ENCODE results near the gene FAF1. TPM values are rescaled to one million over a fixed set of nuclear protein-coding genes. Genes with fewer than 3 reads are reported as not detected.

The FAF1 gene
- total and polyA plus RNA-seq, 2 of the 8 experiments (the other 6 are each of a cell fraction or from before 2014, with no cell fraction given), result 10.8 to 65.9 TPM

DNA sequence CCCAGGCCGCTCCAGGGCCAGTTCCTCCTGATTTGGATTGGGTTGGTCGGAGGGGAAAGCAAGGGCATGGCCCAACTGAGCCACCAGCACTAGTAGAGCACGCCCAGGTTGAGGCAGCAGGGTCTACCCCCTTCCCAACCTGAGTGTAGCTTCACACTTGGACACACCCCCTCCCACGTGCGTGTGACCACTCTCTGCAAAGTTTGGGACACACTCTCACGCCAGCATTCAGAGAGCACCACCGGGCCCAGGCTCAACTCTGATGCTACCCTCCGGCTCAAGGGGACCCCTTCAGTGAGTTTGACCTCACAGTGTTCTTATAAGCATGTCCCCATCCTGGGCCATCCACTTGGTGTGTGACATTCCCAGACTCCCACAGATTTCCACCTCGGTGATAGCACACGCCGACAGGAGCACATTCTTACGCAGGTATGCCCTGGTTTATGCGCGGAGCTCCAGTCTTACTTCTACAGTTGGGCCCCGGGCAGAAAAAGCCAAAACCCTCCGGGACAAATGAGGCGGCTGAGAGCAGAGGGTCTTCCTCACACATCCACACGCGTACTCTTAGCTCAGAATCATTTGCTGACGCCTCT is 533.9 kb downstream of the FAF1 start (continued):
- no peak for TF ChIP-seq CHD1 (IDR thresholded peaks at IDR 0.05; ENCODE audit: low read depth, low read length)
- no peak for TF ChIP-seq BRCA1 (IDR thresholded peaks at IDR 0.05; ENCODE audit: low read depth, low read length)
- TF ChIP-seq CHD2 (IDR thresholded peaks at IDR 0.05; ENCODE audit: low read length), result no peak

Measured in H1 (cell line).